GM12865 (cell line): ENCODE results near the gene LHPP.
"Not testable (repeated sequence)": the region's sequence is repeated elsewhere in the genome, so short reads cannot be mapped to it uniquely, and the experiment has no call there.

Experiments
- DNase-seq: peaks from one replicate; pipeline ENCODE4 v3.0.0; 2010; ENCODE audit warnings: low read depth
- H3K4me3 ChIP-seq: 2 replicates; pipeline ENCODE4 v1.5.1; 2011; ENCODE audit warnings: mild to moderate bottlenecking, low read depth, low read length, control low read depth
- CTCF ChIP-seq: IDR thresholded peaks from 2 replicates; pipeline ENCODE4 v1.5.1; 2011; ENCODE audit warnings: low read length, control low read depth, low read depth, inconsistent platforms; ENCODE audit not compliant: insufficient read depth; ENCODE audit errors: missing control alignments

LHPP gene

GRCh38 chr10:124607693-124608092 lies 146.1 kb downstream of the LHPP start:
- no peak for DNase-seq
- H3K4me3 ChIP-seq = no peak overlapping the region
- TF ChIP-seq CTCF = no peak

GRCh38 chr10:124608093-124608721 lies 146.6 kb downstream of the LHPP start:
- TF ChIP-seq CTCF = no peak
- DNase-seq = no peak

GRCh38 chr10:124609698-124610097 lies 148.1 kb downstream of the LHPP start:
- TF ChIP-seq CTCF = no peak
- no peak overlapping the region for H3K4me3 ChIP-seq
- no peak for DNase-seq

More at GRCh38 chr10:124608093-124608721, 146.6 kb downstream of the LHPP start:
- H3K4me3 ChIP-seq = no peak overlapping the region

GRCh38 chr10:124610186-124610585 lies 148.6 kb downstream of the LHPP start:
- not testable (repeated sequence) for DNase-seq, H3K4me3 ChIP-seq

- not testable (repeated sequence) for H3K4me3 ChIP-seq, DNase-seq
Observed at GRCh38 chr10:124610851-124611250, 149.2 kb downstream of the LHPP start.

- no peak for TF ChIP-seq CTCF
- peak; percentile 41 for DNase-seq
- H3K4me3 ChIP-seq = no peak overlapping the region
Observed at GRCh38 chr10:124611738-124612137, 150.1 kb downstream of the LHPP start.

GRCh38 chr10:124612611-124613498 lies 151.2 kb downstream of the LHPP start:
- H3K4me3 ChIP-seq = no peak overlapping the region
- TF ChIP-seq CTCF = no peak
- DNase-seq = peak; percentile 30

- DNase-seq = peak; percentile 82
- H3K4me3 ChIP-seq = no peak overlapping the region
- TF ChIP-seq CTCF = no peak
Observed at GRCh38 chr10:124614003-124614659, 152.5 kb downstream of the LHPP start.
